A549 (cell line): ENCODE data around the gene ATP6V0C. TPM values are rescaled to one million over a fixed set of nuclear protein-coding genes. Genes with fewer than 3 reads are reported as not detected.

Source experiments
- ATAC-seq, 2 experiments: fragments of 200-7000 bp in 1 of 2; fragments of >200 bp in 1 of 2; cut with Nextera tagmentation in 1 of 2; cut with Tn5 transposase in 1 of 2; 3 replicates each; pipeline versions ENCODE4 v1.8.0 to v1.9.1; 2018 to 2020; ENCODE audit warnings: mild to moderate bottlenecking in 1 of 2, moderate library complexity in 1 of 2
- CTCF ChIA-PET: fragments of 300-600 bp; sonication (Branson Sonifier 250); formaldehyde crosslinking; extraction: SDS; loops from one replicate; lab custom pipeline; 2021; ENCODE audit warnings: antibody characterized with exemption, inconsistent platforms; lab: Yijun Ruan, JAX
- POLR2A ChIA-PET: fragments of 350-600 bp; formaldehyde crosslinking; extraction: SDS; loops from one replicate; lab custom pipeline; 2021; ENCODE audit warnings: antibody characterized with exemption, inconsistent platforms; lab: Yijun Ruan, JAX
- DNase-seq, 2 experiments: peaks; one replicate each; pipeline versions ENCODE4 v3.0.0 to v3.0.0-alpha.2; 2011 to 2016; ENCODE audit warnings: low read depth in 1 of 2, low spot score in 1 of 2
- FAIRE-seq: peaks from 2 replicates; lab custom pipeline; 2011; peaks lifted over from hg19 to GRCh38; lab: Jason Lieb, UNC
- H3K27ac ChIP-seq, 2 experiments: fragments of >200 bp; sonication (Bioruptor Twin); formaldehyde crosslinking; 3 replicates each; pipeline ENCODE4 v1.5.1; 2016 to 2017
- H3K4me1 ChIP-seq: fragments of >200 bp; sonication (Bioruptor Twin); formaldehyde crosslinking; 3 replicates; pipeline ENCODE4 v1.6.1; 2016
- H3K4me2 ChIP-seq: fragments of >200 bp; sonication (Bioruptor Twin); formaldehyde crosslinking; 3 replicates; pipeline ENCODE4 v1.6.1; 2016
- H3K4me3 ChIP-seq: fragments of >200 bp; sonication (Bioruptor Twin); formaldehyde crosslinking; 3 replicates; pipeline ENCODE4 v1.5.1; 2016
- H3K9me3 ChIP-seq: fragments of >200 bp; sonication (Bioruptor Twin); formaldehyde crosslinking; 3 replicates; pipeline ENCODE4 v1.6.1; 2016
- EP300 ChIP-seq, 2 experiments: fragments of >200 bp; sonication (Bioruptor Twin); formaldehyde crosslinking; IDR thresholded peaks; 2 replicates in 1 of 2; 3 replicates in 1 of 2; pipeline ENCODE4 v1.6.1; 2016 to 2017
- ESRRA ChIP-seq: fragments of 150-350 bp; IDR thresholded peaks from 2 replicates; pipeline ENCODE4 v1.6.1; 2014; ENCODE audit warnings: mild to moderate bottlenecking, low read length, borderline replicate concordance
- FOSL2 ChIP-seq, 2 experiments: fragments of 450-650 bp in 1 of 2; fragments of >200 bp in 1 of 2; sonication (Bioruptor Twin) in 1 of 2; formaldehyde crosslinking; IDR thresholded peaks; 2 replicates each; pipeline versions ENCODE4 v1.5.0 to v1.6.1; 2016 to 2020; ENCODE audit warnings: mild to moderate bottlenecking in 1 of 2, moderate library complexity in 1 of 2
- GATA3 ChIP-seq: IDR thresholded peaks from 2 replicates; pipeline ENCODE4 v1.6.1; 2012; ENCODE audit warnings: borderline replicate concordance
- HDAC2 ChIP-seq: fragments of 200-600 bp; sonication (generic); IDR thresholded peaks from 2 replicates; pipeline ENCODE4 v1.6.1; 2016
- HEYL ChIP-seq: fragments of 250-450 bp; sonication (Bioruptor Pico); IDR thresholded peaks from 2 replicates; pipeline ENCODE4 v1.8.0; 2021; ENCODE audit warnings: mild to moderate bottlenecking, moderate library complexity
- HOXB13 ChIP-seq: fragments of 250-450 bp; sonication (Bioruptor Pico); IDR thresholded peaks from 2 replicates; pipeline ENCODE4 v1.5.0; 2020; ENCODE audit warnings: low read depth, mild to moderate bottlenecking, moderate library complexity
- JUN ChIP-seq, 2 experiments: fragments of >200 bp; sonication (Bioruptor Twin); formaldehyde crosslinking; IDR thresholded peaks; 2 replicates in 1 of 2; 3 replicates in 1 of 2; pipeline ENCODE4 v1.6.1; 2016 to 2017
- MAFK ChIP-seq: fragments of 450-650 bp; IDR thresholded peaks from 2 replicates; pipeline ENCODE4 v1.6.1; 2014; ENCODE audit not compliant: partially characterized antibody
- MYC ChIP-seq: IDR thresholded peaks from 2 replicates; pipeline ENCODE4 v1.6.1; 2012; ENCODE audit warnings: mild to moderate bottlenecking, inconsistent platforms, low read length, improper control_type of control experiment, borderline replicate concordance
- NPAS2 ChIP-seq: fragments of 250-450 bp; sonication (Bioruptor Pico); IDR thresholded peaks from 2 replicates; pipeline ENCODE4 v1.8.0; 2022; ENCODE audit warnings: mild to moderate bottlenecking, moderate library complexity, borderline replicate concordance
- POLR2AphosphoS2 ChIP-seq: conservative IDR thresholded peaks from 2 replicates; pipeline ENCODE4 v1.6.1; 2012; ENCODE audit warnings: low read length, improper control_type of control experiment, inconsistent platforms
- RCOR1 ChIP-seq: fragments of 150-350 bp; IDR thresholded peaks from 2 replicates; pipeline ENCODE4 v1.6.1; 2014; ENCODE audit warnings: antibody characterized with exemption, low read length, low read depth
- SMC3 ChIP-seq: fragments of >200 bp; sonication (Bioruptor Twin); formaldehyde crosslinking; IDR thresholded peaks from 3 replicates; pipeline ENCODE4 v1.6.1; 2018; ENCODE audit warnings: inconsistent platforms
- TFCP2L1 ChIP-seq: fragments of 250-450 bp; sonication (Bioruptor Pico); IDR thresholded peaks from 2 replicates; pipeline ENCODE4 v1.5.0; 2021; ENCODE audit warnings: mild to moderate bottlenecking
- WGBS: methylation state at CpG from one replicate; pipeline ENCODE4 v1.1.6; 2017; ENCODE audit errors: missing lambda C conversion rate; 5-methylcytosine and 5-hydroxymethylcytosine counted together
- polyA plus RNA-seq, 4 experiments: library from polyadenylated mRNA; depleted of rRNA in 3 of 4; stranded (reverse); fragments of >200 nt; fragmentation: RNase III in 1 of 4; extraction: RNeasy Plus Mini Kit Qiagen cat#74134 plus additional on column Dnase treatment in 1 of 4; gene quantifications; 2 replicates in 3 of 4; 3 replicates in 1 of 4; pipeline ENCODE4 v1.2.3, GENCODE V29; 2011 to 2017
- TF ChIP-seq, protein P1 (sequence below): fragments of 450-650 bp; IDR thresholded peaks from 2 replicates; pipeline ENCODE4 v1.6.1; 2014; ENCODE audit warnings: antibody characterized with exemption
- TF ChIP-seq, protein P2 (sequence below): fragments of 200-600 bp; sonication (generic); IDR thresholded peaks from 2 replicates; pipeline ENCODE4 v1.6.1; 2016; ENCODE audit warnings: antibody characterized with exemption, mild to moderate bottlenecking, moderate library complexity
- TF ChIP-seq, protein P3 (sequence below): IDR thresholded peaks from 2 replicates; pipeline ENCODE4 v1.6.1; 2012
- TF ChIP-seq, protein P4 (sequence below): fragments of >200 bp; sonication (Bioruptor Twin); formaldehyde crosslinking; IDR thresholded peaks from 3 replicates; pipeline ENCODE4 v1.6.1; 2016
- TF ChIP-seq, protein P5 (sequence below): fragments of >200 bp; sonication (Bioruptor Twin); formaldehyde crosslinking; IDR thresholded peaks from 3 replicates; pipeline ENCODE4 v1.5.1; 2016

ATP6V0C gene
- polyA plus RNA-seq, 2 of the 4 experiments (the other 2 are of a cell fraction), result 9.4 to 153 TPM

DNA sequence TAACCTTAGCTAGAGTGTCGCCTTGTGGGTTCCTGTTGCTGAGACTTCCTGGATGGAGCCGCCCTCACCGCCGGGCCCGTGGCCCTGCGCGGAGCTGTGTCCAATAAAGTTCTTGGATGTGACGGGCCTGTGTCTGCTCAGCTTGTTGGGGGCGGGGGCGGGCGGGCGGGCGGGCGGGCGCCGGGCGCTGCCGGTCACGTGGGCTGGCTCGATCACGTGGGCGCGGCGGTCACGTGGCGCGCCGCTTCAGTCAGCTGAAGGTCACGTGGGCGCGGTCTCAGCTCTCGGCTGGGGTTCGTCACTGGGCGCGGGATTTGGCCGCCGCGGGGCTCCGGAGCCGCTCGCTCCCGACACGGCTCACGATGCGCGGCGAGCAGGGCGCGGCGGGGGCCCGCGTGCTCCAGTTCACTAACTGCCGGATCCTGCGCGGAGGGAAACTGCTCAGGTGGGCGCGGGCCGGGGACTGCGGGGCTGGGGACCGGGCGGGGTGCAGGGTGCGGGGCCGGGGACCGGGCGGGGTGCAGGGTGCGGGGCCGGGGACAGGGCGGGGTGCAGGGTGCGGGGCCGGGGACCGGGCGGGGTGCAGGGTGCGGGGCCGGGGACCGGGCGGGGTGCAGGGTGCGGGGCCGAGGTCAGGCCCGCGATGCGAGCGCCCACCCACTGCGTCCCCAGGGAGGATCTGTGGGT, 6.5 kb downstream of the ATP6V0C start, which contains the start of gene AMDHD2 (continued):
- TF ChIP-seq GATA3, result peak; percentile 57
- TF ChIP-seq NPAS2, result peak; percentile 93
- TF ChIP-seq, protein P1, sequence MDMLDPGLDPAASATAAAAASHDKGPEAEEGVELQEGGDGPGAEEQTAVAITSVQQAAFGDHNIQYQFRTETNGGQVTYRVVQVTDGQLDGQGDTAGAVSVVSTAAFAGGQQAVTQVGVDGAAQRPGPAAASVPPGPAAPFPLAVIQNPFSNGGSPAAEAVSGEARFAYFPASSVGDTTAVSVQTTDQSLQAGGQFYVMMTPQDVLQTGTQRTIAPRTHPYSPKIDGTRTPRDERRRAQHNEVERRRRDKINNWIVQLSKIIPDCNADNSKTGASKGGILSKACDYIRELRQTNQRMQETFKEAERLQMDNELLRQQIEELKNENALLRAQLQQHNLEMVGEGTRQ, result peak; percentile 99
- 0 out of 2 replicates have a peak, but pooled peaks have one; percentile 89 for TF ChIP-seq POLR2AphosphoS2
- no peak for TF ChIP-seq RCOR1
- TF ChIP-seq, protein P2, sequence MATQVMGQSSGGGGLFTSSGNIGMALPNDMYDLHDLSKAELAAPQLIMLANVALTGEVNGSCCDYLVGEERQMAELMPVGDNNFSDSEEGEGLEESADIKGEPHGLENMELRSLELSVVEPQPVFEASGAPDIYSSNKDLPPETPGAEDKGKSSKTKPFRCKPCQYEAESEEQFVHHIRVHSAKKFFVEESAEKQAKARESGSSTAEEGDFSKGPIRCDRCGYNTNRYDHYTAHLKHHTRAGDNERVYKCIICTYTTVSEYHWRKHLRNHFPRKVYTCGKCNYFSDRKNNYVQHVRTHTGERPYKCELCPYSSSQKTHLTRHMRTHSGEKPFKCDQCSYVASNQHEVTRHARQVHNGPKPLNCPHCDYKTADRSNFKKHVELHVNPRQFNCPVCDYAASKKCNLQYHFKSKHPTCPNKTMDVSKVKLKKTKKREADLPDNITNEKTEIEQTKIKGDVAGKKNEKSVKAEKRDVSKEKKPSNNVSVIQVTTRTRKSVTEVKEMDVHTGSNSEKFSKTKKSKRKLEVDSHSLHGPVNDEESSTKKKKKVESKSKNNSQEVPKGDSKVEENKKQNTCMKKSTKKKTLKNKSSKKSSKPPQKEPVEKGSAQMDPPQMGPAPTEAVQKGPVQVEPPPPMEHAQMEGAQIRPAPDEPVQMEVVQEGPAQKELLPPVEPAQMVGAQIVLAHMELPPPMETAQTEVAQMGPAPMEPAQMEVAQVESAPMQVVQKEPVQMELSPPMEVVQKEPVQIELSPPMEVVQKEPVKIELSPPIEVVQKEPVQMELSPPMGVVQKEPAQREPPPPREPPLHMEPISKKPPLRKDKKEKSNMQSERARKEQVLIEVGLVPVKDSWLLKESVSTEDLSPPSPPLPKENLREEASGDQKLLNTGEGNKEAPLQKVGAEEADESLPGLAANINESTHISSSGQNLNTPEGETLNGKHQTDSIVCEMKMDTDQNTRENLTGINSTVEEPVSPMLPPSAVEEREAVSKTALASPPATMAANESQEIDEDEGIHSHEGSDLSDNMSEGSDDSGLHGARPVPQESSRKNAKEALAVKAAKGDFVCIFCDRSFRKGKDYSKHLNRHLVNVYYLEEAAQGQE, result peak; percentile 58
- TF ChIP-seq SMC3, result no peak
- TF ChIP-seq, protein P3, sequence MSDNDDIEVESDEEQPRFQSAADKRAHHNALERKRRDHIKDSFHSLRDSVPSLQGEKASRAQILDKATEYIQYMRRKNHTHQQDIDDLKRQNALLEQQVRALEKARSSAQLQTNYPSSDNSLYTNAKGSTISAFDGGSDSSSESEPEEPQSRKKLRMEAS, result peak; percentile 87
- TF ChIP-seq JUN (IDR thresholded peaks at IDR 0.05), result peak; percentile 31 to 96; a peak in 4 of 5 replicates
- peak; percentile 74; the same call in 1 of the 2 replicates for TF ChIP-seq TFCP2L1 (CRISPR knock-in tag)
- no peak for TF ChIP-seq ESRRA
- TF ChIP-seq FOSL2 (IDR thresholded peaks at IDR 0.05), result no peak
- peak; percentile 47 for TF ChIP-seq FOSL2 (CRISPR knock-in tag; IDR thresholded peaks at IDR 0.05)

DNA sequence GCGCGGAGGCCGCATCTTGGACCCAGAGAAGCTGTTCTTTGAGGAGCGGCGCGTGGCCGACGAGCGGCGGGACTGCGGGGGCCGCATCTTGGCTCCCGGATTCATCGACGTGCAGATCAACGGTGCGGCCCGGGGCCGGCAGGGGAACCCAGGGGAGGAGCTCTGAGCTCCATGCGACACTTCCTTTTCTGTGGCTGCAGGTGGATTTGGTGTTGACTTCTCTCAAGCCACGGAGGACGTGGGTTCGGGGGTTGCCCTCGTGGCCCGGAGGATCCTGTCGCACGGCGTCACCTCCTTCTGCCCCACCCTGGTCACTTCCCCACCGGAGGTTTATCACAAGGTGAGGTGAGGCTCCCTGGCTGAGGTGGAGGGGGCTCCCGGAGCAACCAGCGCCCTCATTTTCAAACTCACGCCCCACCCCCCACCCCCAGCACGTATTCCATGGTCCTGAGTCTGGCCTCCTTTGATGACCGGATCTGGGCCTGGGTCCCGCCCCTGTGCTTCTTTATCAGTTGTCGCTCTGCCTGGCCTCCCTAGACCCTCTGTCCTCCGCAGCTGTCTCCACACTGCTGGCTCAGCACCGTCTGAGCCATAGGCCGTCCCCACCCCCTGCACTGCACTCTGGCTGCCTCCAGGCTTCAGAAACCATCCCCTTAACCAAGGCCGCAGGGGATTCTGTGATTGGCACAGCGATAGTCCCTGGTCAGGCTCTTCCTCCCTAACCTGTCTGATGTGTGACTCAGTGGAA, 7.2 kb downstream of the ATP6V0C start:
- no peak for DNase-seq

DNA sequence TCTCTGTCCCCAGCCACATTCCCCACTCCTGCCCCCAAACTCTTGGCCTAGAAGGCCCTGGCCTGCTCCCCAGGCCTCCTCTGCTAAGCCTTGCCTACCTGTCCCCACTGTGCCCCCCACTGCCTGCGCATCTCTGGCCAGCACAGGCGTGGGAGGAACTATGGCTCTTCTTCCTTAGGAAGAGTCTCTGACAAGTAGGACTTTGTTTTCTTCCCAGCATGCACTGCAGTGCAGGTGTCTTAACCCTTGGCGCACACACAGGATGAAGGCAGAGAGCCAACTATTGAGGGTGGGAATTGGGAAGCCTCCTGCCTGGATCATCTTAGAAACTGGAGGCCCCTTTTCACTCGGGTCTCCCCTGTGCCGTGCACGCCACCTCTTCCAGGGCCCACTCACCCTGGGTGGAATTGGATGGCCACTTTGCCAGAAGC, 10.1 kb downstream of the ATP6V0C start:
- POLR2A ChIA-PET, result no interaction called here
- no peak for TF ChIP-seq HOXB13 (CRISPR knock-in tag)
- TF ChIP-seq, protein P1, result no peak
- no peak for TF ChIP-seq TFCP2L1 (CRISPR knock-in tag)
- TF ChIP-seq HEYL, result no peak
- TF ChIP-seq, protein P4, sequence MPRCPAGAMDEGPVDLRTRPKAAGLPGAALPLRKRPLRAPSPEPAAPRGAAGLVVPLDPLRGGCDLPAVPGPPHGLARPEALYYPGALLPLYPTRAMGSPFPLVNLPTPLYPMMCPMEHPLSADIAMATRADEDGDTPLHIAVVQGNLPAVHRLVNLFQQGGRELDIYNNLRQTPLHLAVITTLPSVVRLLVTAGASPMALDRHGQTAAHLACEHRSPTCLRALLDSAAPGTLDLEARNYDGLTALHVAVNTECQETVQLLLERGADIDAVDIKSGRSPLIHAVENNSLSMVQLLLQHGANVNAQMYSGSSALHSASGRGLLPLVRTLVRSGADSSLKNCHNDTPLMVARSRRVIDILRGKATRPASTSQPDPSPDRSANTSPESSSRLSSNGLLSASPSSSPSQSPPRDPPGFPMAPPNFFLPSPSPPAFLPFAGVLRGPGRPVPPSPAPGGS, result no peak
- TF ChIP-seq, protein P5, sequence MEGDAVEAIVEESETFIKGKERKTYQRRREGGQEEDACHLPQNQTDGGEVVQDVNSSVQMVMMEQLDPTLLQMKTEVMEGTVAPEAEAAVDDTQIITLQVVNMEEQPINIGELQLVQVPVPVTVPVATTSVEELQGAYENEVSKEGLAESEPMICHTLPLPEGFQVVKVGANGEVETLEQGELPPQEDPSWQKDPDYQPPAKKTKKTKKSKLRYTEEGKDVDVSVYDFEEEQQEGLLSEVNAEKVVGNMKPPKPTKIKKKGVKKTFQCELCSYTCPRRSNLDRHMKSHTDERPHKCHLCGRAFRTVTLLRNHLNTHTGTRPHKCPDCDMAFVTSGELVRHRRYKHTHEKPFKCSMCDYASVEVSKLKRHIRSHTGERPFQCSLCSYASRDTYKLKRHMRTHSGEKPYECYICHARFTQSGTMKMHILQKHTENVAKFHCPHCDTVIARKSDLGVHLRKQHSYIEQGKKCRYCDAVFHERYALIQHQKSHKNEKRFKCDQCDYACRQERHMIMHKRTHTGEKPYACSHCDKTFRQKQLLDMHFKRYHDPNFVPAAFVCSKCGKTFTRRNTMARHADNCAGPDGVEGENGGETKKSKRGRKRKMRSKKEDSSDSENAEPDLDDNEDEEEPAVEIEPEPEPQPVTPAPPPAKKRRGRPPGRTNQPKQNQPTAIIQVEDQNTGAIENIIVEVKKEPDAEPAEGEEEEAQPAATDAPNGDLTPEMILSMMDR, result no peak
- no peak for TF ChIP-seq EP300 (IDR thresholded peaks at IDR 0.05)
- no peak for TF ChIP-seq NPAS2
- TF ChIP-seq MYC, result no peak
- no peak for TF ChIP-seq HDAC2

More for the DNA sequence above, 7.2 kb downstream of the ATP6V0C start:
- no peaks in the 10 kb centered on the region for H3K9me3 ChIP-seq
- H3K4me2 ChIP-seq, result peak overlapping the region; percentile 87
- peak overlapping the region; percentile 58 for H3K4me3 ChIP-seq
- FAIRE-seq (no peak), ATAC-seq (peak; percentile 8 to 45; a peak in 5 of 6 replicates)
- H3K27ac ChIP-seq, result peak overlapping the region; percentile 71 to 96
- ChIA-PET CTCF (interaction anchor here (0.5 to 3.6 kb wide), 3 partner anchors 9 to 24 kb away, joined by 3 to 13 read pairs (median 3); no protein-coding TSS in a partner anchor), POLR2A (interaction anchor here (1.2 to 2.8 kb wide), 2 partner anchors 11 to 366 kb away, joined by 4 to 21 read pairs; partner anchors contain the start of genes CEMP1 and TRAF7)
- peaks cover 29% of the 10 kb centered on the region for H3K4me1 ChIP-seq
- TF ChIP-seq, protein P4, result no peak
- TF ChIP-seq MAFK, result peak; percentile 41
- no peak for TF ChIP-seq HDAC2
- WGBS, result 48% methylated on average over 24 of the region's 41 CpGs

More for the DNA sequence above, 10.1 kb downstream of the ATP6V0C start:
- Histone ChIP-seq H3K4me1 (peaks cover 16% of the 10 kb centered on the region), H3K27ac (no peak overlapping the region), H3K4me2 (no peak overlapping the region), H3K4me3 (no peak overlapping the region), H3K9me3 (no peaks in the 10 kb centered on the region)
- no peak for DNase-seq
- no peak for ATAC-seq
- CTCF ChIA-PET, result no interaction called here
- 92% methylated on average over 6 of the region's 6 CpGs for WGBS
- FAIRE-seq, result no peak
